ENCODE results near the gene USH1C.

USH1C gene

GRCh38 chr11:17516551-17517150, 27.6 kb downstream of the USH1C start:
- H3K4me3 ChIP-seq (replicated peaks; ENCODE audit: low read depth, low read length) = no peak overlapping the region
- DNase-seq (ENCODE audit: extremely low read depth, low read depth) = no peak
- TF ChIP-seq CTCF (IDR thresholded peaks at IDR 0.05; ENCODE audit: low read depth, low read length, missing control alignments) = no peak

GRCh38 chr11:17515443-17516176, 28.6 kb downstream of the USH1C start:
- no peak for TF ChIP-seq CTCF (IDR thresholded peaks at IDR 0.05; ENCODE audit: low read depth, low read length, missing control alignments)
- no peak for DNase-seq (ENCODE audit: extremely low read depth, low read depth)
- H3K4me3 ChIP-seq (replicated peaks; ENCODE audit: low read depth, low read length) = no peak overlapping the region

GRCh38 chr11:17514476-17514875, 29.7 kb downstream of the USH1C start:
- TF ChIP-seq CTCF (IDR thresholded peaks at IDR 0.05; ENCODE audit: low read depth, low read length, missing control alignments) = no peak
- no peak for DNase-seq (ENCODE audit: extremely low read depth, low read depth)
- no peak overlapping the region for H3K4me3 ChIP-seq (replicated peaks; ENCODE audit: low read depth, low read length)

GRCh38 chr11:17513853-17514252, 30.4 kb downstream of the USH1C start:
- no peak overlapping the region for H3K4me3 ChIP-seq (replicated peaks; ENCODE audit: low read depth, low read length)
- TF ChIP-seq CTCF (IDR thresholded peaks at IDR 0.05; ENCODE audit: low read depth, low read length, missing control alignments) = no peak
- no peak for DNase-seq (ENCODE audit: extremely low read depth, low read depth)

GRCh38 chr11:17512101-17512500, 32.1 kb downstream of the USH1C start:
- no peak for TF ChIP-seq CTCF (IDR thresholded peaks at IDR 0.05; ENCODE audit: low read depth, low read length, missing control alignments)
- H3K4me3 ChIP-seq (replicated peaks; ENCODE audit: low read depth, low read length) = no peak overlapping the region
- no peak for DNase-seq (ENCODE audit: extremely low read depth, low read depth)

- TF ChIP-seq CTCF (IDR thresholded peaks at IDR 0.05; ENCODE audit: low read depth, low read length, missing control alignments) = no peak
- DNase-seq (ENCODE audit: extremely low read depth, low read depth) = no peak
- H3K4me3 ChIP-seq (replicated peaks; ENCODE audit: low read depth, low read length) = no peak overlapping the region
Observed at GRCh38 chr11:17511571-17511970, 32.6 kb downstream of the USH1C start.
